Measurements from ENCODE around the gene KLF15. TPM values are rescaled to one million over a fixed set of nuclear protein-coding genes. Genes with fewer than 3 reads are reported as not detected.

Gene KLF15
- polyA plus RNA-seq, 2 of the 4 experiments (the other 2 are of a cell fraction): not detected

GRCh38 chr3:126309165-126309564 lies 48.0 kb downstream of the KLF15 start (continued):
- no peak for TF ChIP-seq REST (IDR thresholded peaks at IDR 0.05)
- no peak for TF ChIP-seq GATA3 (IDR thresholded peaks at IDR 0.05; ENCODE audit: borderline replicate concordance)
- no peak for TF ChIP-seq ATOH8 (CRISPR knock-in tag; IDR thresholded peaks at IDR 0.05; ENCODE audit: low read depth)
- TF ChIP-seq MAX (IDR thresholded peaks at IDR 0.05): no peak
- no peak for TF ChIP-seq RFX5 (IDR thresholded peaks at IDR 0.05)

GRCh38 chr3:126308394-126309125 lies 48.6 kb downstream of the KLF15 start:
- no peak overlapping the region for H3K27ac ChIP-seq
- POLR2A ChIA-PET: no interaction called here
- H3K4me2 ChIP-seq: no peak overlapping the region
- CTCF ChIA-PET: no interaction called here
- ATAC-seq (no peak), DNase-seq (ENCODE audit: low read depth in 1 of 2, low spot score in 1 of 2) (no peak), FAIRE-seq (no peak)
- 83% methylated on average over 15 of the region's 24 CpGs for WGBS (ENCODE audit: missing lambda C conversion rate)
- no peaks in the 10 kb centered on the region for H3K9me3 ChIP-seq
- no peak for TF ChIP-seq CEBPB (IDR thresholded peaks at IDR 0.05)
- no peak for TF ChIP-seq RCOR1 (IDR thresholded peaks at IDR 0.05; ENCODE audit: low read depth, low read length)
- no peak for TF ChIP-seq FOSL2 (IDR thresholded peaks at IDR 0.05)
- TF ChIP-seq FOSL2 (CRISPR knock-in tag; IDR thresholded peaks at IDR 0.05): no peak
- no peak for TF ChIP-seq FOSB (CRISPR knock-in tag; IDR thresholded peaks at IDR 0.05)
- TF ChIP-seq HOXA7 (CRISPR knock-in tag; IDR thresholded peaks at IDR 0.05): no peak
- TF ChIP-seq NR3C1 (IDR thresholded peaks at IDR 0.05): no peak
- TF ChIP-seq ZC3H11A (IDR thresholded peaks at IDR 0.05): no peak
- TF ChIP-seq GATA3 (IDR thresholded peaks at IDR 0.05; ENCODE audit: borderline replicate concordance): no peak
- TF ChIP-seq EHMT2 (IDR thresholded peaks at IDR 0.05; ENCODE audit: low read depth): no peak
- no peak overlapping the region for H3K4me3 ChIP-seq
- H3K4me1 ChIP-seq: no peaks in the 10 kb centered on the region

- WGBS (ENCODE audit: missing lambda C conversion rate): 77% methylated on average over 4 of the region's 20 CpGs
- DNase-seq (ENCODE audit: low read depth in 1 of 2, low spot score in 1 of 2) (no peak), FAIRE-seq (no peak), ATAC-seq (no peak)
- ChIA-PET CTCF (no interaction called here), POLR2A (no interaction called here)
- Histone ChIP-seq H3K4me2 (no peak overlapping the region), H3K27ac (no peak overlapping the region), H3K4me3 (no peak overlapping the region), H3K4me1 (no peaks in the 10 kb centered on the region), H3K9me3 (peaks cover 4% of the 10 kb centered on the region; the same call in 2 of the 3 replicates)
- no peak for TF ChIP-seq ZSCAN20 (CRISPR knock-in tag; IDR thresholded peaks at IDR 0.05)
Observed at GRCh38 chr3:126307591-126308393, 49.4 kb downstream of the KLF15 start.
